ENCODE measurements around the gene RPF1. TPM values are rescaled to one million over a fixed set of nuclear protein-coding genes. Genes with fewer than 3 reads are reported as not detected.
A peak's percentile ranks its signal among the peaks of the same experiment; 100 is the strongest.

The RPF1 gene
- total and polyA plus RNA-seq, 2 experiments from 2014 or later: 31.5 to 35.3 TPM

GRCh38 chr1:84525779-84526178 lies 46.7 kb downstream of the RPF1 start:
- Histone ChIP-seq H3K27me3 (no peaks in the 10 kb centered on the region), H3K4me2 (no peak overlapping the region), H3K4me3 (no peak overlapping the region), H2AFZ (no peak overlapping the region), H3K9me2 (replicated peaks; ENCODE audit: insufficient read depth) (no peaks in the 10 kb centered on the region), H3K79me2 (no peaks in the 10 kb centered on the region), H3K36me3 (replicated peaks; ENCODE audit: insufficient read depth, low read depth) (no peaks in the 10 kb centered on the region), H3K4me1 (ENCODE audit: insufficient read depth) (no peaks in the 10 kb centered on the region), H3K27ac (no peak overlapping the region), H4K20me1 (ENCODE audit: insufficient read depth, poor library complexity, severe bottlenecking) (no peaks in the 10 kb centered on the region), H3K9me3 (ENCODE audit: low read depth) (no peaks in the 10 kb centered on the region)
- TF ChIP-seq CTCF (IDR thresholded peaks at IDR 0.05; ENCODE audit: poor library complexity): no peak
- TF ChIP-seq EZH2 (IDR thresholded peaks at IDR 0.05; ENCODE audit: borderline replicate concordance): no peak
- TF ChIP-seq EZH2phosphoT487 (IDR thresholded peaks at IDR 0.05; ENCODE audit: low read depth, severe bottlenecking, unreplicated experiment): no peak
- no peak for DNase-seq (ENCODE audit: low spot score)
- WGBS (ENCODE audit: low lambda C conversion rate, missing lambda C conversion rate): 95% methylated on average over 1 of the region's 1 CpG

GRCh38 chr1:84538599-84538998 lies 59.5 kb downstream of the RPF1 start:
- DNase-seq (ENCODE audit: low spot score): no peak
- H3K27me3 ChIP-seq: no peaks in the 10 kb centered on the region
- H2AFZ ChIP-seq: no peak overlapping the region
- no peaks in the 10 kb centered on the region for H3K36me3 ChIP-seq (replicated peaks; ENCODE audit: insufficient read depth, low read depth)
- no peaks in the 10 kb centered on the region for H4K20me1 ChIP-seq (ENCODE audit: insufficient read depth, poor library complexity, severe bottlenecking)
- H3K9me3 ChIP-seq (ENCODE audit: low read depth): no peaks in the 10 kb centered on the region
- no peak overlapping the region for H3K4me3 ChIP-seq
- no peak overlapping the region for H3K4me2 ChIP-seq
- H3K4me1 ChIP-seq (ENCODE audit: insufficient read depth): no peaks in the 10 kb centered on the region
- H3K9me2 ChIP-seq (replicated peaks; ENCODE audit: insufficient read depth): no peaks in the 10 kb centered on the region
- no peaks in the 10 kb centered on the region for H3K79me2 ChIP-seq
- no peak overlapping the region for H3K27ac ChIP-seq
- no peak for TF ChIP-seq CTCF (IDR thresholded peaks at IDR 0.05; ENCODE audit: poor library complexity)
- no peak for TF ChIP-seq EZH2phosphoT487 (IDR thresholded peaks at IDR 0.05; ENCODE audit: low read depth, severe bottlenecking, unreplicated experiment)
- no peak for TF ChIP-seq EZH2 (IDR thresholded peaks at IDR 0.05; ENCODE audit: borderline replicate concordance)

GRCh38 chr1:84539972-84540371 lies 60.9 kb downstream of the RPF1 start:
- H3K4me1 ChIP-seq (ENCODE audit: insufficient read depth): no peaks in the 10 kb centered on the region
- H3K4me2 ChIP-seq: no peak overlapping the region
- no peaks in the 10 kb centered on the region for H3K27me3 ChIP-seq
- DNase-seq (ENCODE audit: low spot score): no peak
- H3K9me2 ChIP-seq (replicated peaks; ENCODE audit: insufficient read depth): no peaks in the 10 kb centered on the region
- H2AFZ ChIP-seq: no peak overlapping the region
- H3K4me3 ChIP-seq: no peak overlapping the region
- H3K36me3 ChIP-seq (replicated peaks; ENCODE audit: insufficient read depth, low read depth): no peaks in the 10 kb centered on the region
- TF ChIP-seq EZH2 (IDR thresholded peaks at IDR 0.05; ENCODE audit: borderline replicate concordance): no peak
- no peak for TF ChIP-seq CTCF (IDR thresholded peaks at IDR 0.05; ENCODE audit: poor library complexity)
- no peak for TF ChIP-seq EZH2phosphoT487 (IDR thresholded peaks at IDR 0.05; ENCODE audit: low read depth, severe bottlenecking, unreplicated experiment)
- H3K79me2 ChIP-seq: no peaks in the 10 kb centered on the region
- no peaks in the 10 kb centered on the region for H3K9me3 ChIP-seq (ENCODE audit: low read depth)
- peak overlapping the region; percentile 20 for H3K27ac ChIP-seq
- WGBS (ENCODE audit: low lambda C conversion rate, missing lambda C conversion rate): 67% methylated on average over 3 of the region's 3 CpGs
- no peaks in the 10 kb centered on the region for H4K20me1 ChIP-seq (ENCODE audit: insufficient read depth, poor library complexity, severe bottlenecking)

- Histone ChIP-seq H3K4me2 (no peak overlapping the region), H3K36me3 (replicated peaks; ENCODE audit: insufficient read depth, low read depth) (no peaks in the 10 kb centered on the region), H4K20me1 (ENCODE audit: insufficient read depth, poor library complexity, severe bottlenecking) (no peaks in the 10 kb centered on the region), H3K27ac (peak overlapping the region; percentile 20), H3K4me3 (no peak overlapping the region), H2AFZ (no peak overlapping the region), H3K4me1 (ENCODE audit: insufficient read depth) (no peaks in the 10 kb centered on the region), H3K79me2 (no peaks in the 10 kb centered on the region), H3K27me3 (no peaks in the 10 kb centered on the region), H3K9me2 (replicated peaks; ENCODE audit: insufficient read depth) (no peaks in the 10 kb centered on the region), H3K9me3 (ENCODE audit: low read depth) (no peaks in the 10 kb centered on the region)
- WGBS (ENCODE audit: low lambda C conversion rate, missing lambda C conversion rate): 37% methylated on average over 1 of the region's 1 CpG
- TF ChIP-seq EZH2 (IDR thresholded peaks at IDR 0.05; ENCODE audit: borderline replicate concordance) (no peak), EZH2phosphoT487 (IDR thresholded peaks at IDR 0.05; ENCODE audit: low read depth, severe bottlenecking, unreplicated experiment) (no peak)
- peak; percentile 30 for DNase-seq (ENCODE audit: low spot score)
These were observed 61.7 kb downstream of the RPF1 start for GRCh38 chr1:84540759-84541158.

Measured in hepatocyte (in vitro differentiated cells).